Measurements from ENCODE around the gene KIF26B.
"Not testable (repeated sequence)": the region's sequence is repeated elsewhere in the genome, so short reads cannot be mapped to it uniquely, and the experiment has no call there.

The KIF26B gene

DNA sequence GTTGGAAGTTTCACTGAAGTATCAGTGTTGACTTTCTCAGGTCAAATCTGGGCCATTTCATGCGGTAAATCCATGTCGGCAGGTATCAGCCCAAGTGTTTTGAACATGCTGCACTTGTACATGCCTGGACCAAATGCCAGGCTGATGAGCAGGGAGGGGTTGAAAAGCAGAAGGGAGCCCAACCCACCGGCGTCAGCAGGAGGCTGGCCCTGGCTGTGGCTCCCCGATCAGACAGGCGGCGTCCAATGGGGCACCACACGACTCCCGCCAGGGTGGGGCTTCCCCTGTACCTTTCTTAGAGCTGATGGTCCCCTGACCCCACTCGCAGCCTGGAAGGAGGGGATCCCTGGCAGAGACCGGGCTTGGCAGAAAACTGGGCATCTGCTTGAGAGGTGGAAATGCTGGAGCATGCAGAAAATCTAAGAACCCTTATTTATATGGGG, 540.0 kb downstream of the KIF26B start:
- Histone ChIP-seq H3K27me3 (ENCODE audit: insufficient read depth, low read length, poor library complexity) (no peaks in the 10 kb centered on the region), H2AFZ (ENCODE audit: low read depth, low read length) (no peak overlapping the region), H3K4me3 (ENCODE audit: low read depth in 1 of 2, low read length in 2 of 2) (no peak overlapping the region), H3K4me2 (ENCODE audit: insufficient read depth, low read length) (no peak overlapping the region), H3K9ac (ENCODE audit: low read depth, low read length) (no peak overlapping the region), H3K79me2 (ENCODE audit: insufficient read depth, low read length) (no peaks in the 10 kb centered on the region), H3K4me1 (ENCODE audit: insufficient read depth, low read length) (no peaks in the 10 kb centered on the region), H3K27ac (ENCODE audit: low read length) (no peak overlapping the region), H3K36me3 (ENCODE audit: insufficient read depth, low read length) (no peaks in the 10 kb centered on the region), H3K9me3 (ENCODE audit: insufficient read depth, low read length, severe bottlenecking) (no peaks in the 10 kb centered on the region), H4K20me1 (ENCODE audit: insufficient read depth, low read length) (no peaks in the 10 kb centered on the region)
- DNase-seq: no peak
- TF ChIP-seq CTCF (IDR thresholded peaks at IDR 0.05; ENCODE audit: borderline replicate concordance, extremely low read depth, low read length, poor library complexity, severe bottlenecking) (no peak), EZH2 (IDR thresholded peaks at IDR 0.05; ENCODE audit: borderline replicate concordance, low read depth, low read length, severe bottlenecking) (no peak)
- ATAC-seq (ENCODE audit: insufficient read depth, low read depth): no peak

DNA sequence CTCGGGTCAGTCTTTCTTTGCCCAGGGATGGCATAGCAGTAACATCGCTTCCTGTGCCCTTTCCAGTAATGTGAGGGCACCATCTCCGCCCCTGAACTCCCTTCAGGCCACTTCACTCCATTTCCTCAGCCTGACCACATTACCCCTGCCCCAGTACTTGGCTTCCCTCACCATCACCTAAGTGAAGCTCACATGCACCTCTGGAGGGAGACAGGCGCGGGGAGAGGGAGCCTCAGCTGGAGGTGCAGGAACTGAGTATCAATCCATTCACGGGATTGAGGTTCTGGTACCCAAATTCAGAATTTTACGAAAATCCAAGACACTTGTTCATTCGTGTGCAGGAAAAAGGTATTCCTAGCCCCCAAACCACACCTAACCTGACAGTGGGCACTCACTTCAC, 540.4 kb downstream of the KIF26B start:
- ATAC-seq (ENCODE audit: insufficient read depth, low read depth) (no peak), DNase-seq (no peak)
- no peak overlapping the region for H3K4me2 ChIP-seq (ENCODE audit: insufficient read depth, low read length)
- H3K9me3 ChIP-seq (ENCODE audit: insufficient read depth, low read length, severe bottlenecking): no peaks in the 10 kb centered on the region
- no peaks in the 10 kb centered on the region for H3K79me2 ChIP-seq (ENCODE audit: insufficient read depth, low read length)
- no peaks in the 10 kb centered on the region for H3K27me3 ChIP-seq (ENCODE audit: insufficient read depth, low read length, poor library complexity)
- no peaks in the 10 kb centered on the region for H4K20me1 ChIP-seq (ENCODE audit: insufficient read depth, low read length)
- H3K4me1 ChIP-seq (ENCODE audit: insufficient read depth, low read length): no peaks in the 10 kb centered on the region
- H3K27ac ChIP-seq (ENCODE audit: low read length): no peak overlapping the region
- TF ChIP-seq CTCF (IDR thresholded peaks at IDR 0.05; ENCODE audit: borderline replicate concordance, extremely low read depth, low read length, poor library complexity, severe bottlenecking) (no peak), EZH2 (IDR thresholded peaks at IDR 0.05; ENCODE audit: borderline replicate concordance, low read depth, low read length, severe bottlenecking) (no peak)
- no peak overlapping the region for H3K4me3 ChIP-seq (ENCODE audit: low read depth in 1 of 2, low read length in 2 of 2)
- H3K36me3 ChIP-seq (ENCODE audit: insufficient read depth, low read length): no peaks in the 10 kb centered on the region
- H3K9ac ChIP-seq (ENCODE audit: low read depth, low read length): no peak overlapping the region
- no peak overlapping the region for H2AFZ ChIP-seq (ENCODE audit: low read depth, low read length)

GRCh38 chr1:245695701-245696100, 540.9 kb downstream of the KIF26B start:
- H3K4me1 ChIP-seq (ENCODE audit: insufficient read depth, low read length); ATAC-seq (ENCODE audit: insufficient read depth, low read depth); H3K4me2 ChIP-seq (ENCODE audit: insufficient read depth, low read length); H3K4me3 ChIP-seq (ENCODE audit: low read depth in 1 of 2, low read length in 2 of 2); H3K9ac ChIP-seq (ENCODE audit: low read depth, low read length); H2AFZ ChIP-seq (ENCODE audit: low read depth, low read length); H3K9me3 ChIP-seq (ENCODE audit: insufficient read depth, low read length, severe bottlenecking); DNase-seq; H3K27ac ChIP-seq (ENCODE audit: low read length); H3K36me3 ChIP-seq (ENCODE audit: insufficient read depth, low read length); H4K20me1 ChIP-seq (ENCODE audit: insufficient read depth, low read length); H3K27me3 ChIP-seq (ENCODE audit: insufficient read depth, low read length, poor library complexity); H3K79me2 ChIP-seq (ENCODE audit: insufficient read depth, low read length): not testable (repeated sequence)

DNA sequence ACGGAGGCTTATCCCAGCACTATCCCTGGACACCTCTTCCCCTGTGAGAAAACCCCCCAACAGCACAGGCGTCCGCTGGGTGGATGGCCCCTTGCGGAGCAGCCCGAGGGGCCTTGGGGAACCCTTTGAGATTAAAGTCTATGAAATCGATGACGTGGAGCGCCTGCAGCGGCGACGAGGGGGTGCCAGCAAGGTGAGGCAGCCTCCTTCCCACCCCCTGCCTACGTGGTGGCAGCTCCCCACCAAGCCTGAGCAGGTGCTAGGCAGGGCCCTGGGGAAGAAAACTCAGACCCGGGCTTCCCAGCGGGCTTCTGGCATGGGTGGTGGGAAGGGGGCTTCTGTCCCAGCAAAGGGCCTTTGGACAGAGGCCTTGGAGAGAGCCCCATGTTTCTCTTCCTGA, 543.3 kb downstream of the KIF26B start:
- no peak for TF ChIP-seq CTCF (IDR thresholded peaks at IDR 0.05; ENCODE audit: borderline replicate concordance, extremely low read depth, low read length, poor library complexity, severe bottlenecking)
- TF ChIP-seq EZH2 (IDR thresholded peaks at IDR 0.05; ENCODE audit: borderline replicate concordance, low read depth, low read length, severe bottlenecking): no peak
- no peak overlapping the region for H3K27ac ChIP-seq (ENCODE audit: low read length)
- no peaks in the 10 kb centered on the region; the same call in 1 of the 2 replicates for H4K20me1 ChIP-seq (ENCODE audit: insufficient read depth, low read length)
- no peaks in the 10 kb centered on the region for H3K79me2 ChIP-seq (ENCODE audit: insufficient read depth, low read length)
- ATAC-seq (ENCODE audit: insufficient read depth, low read depth) (no peak), DNase-seq (no peak)
- H2AFZ ChIP-seq (ENCODE audit: low read depth, low read length): no peak overlapping the region
- no peaks in the 10 kb centered on the region for H3K27me3 ChIP-seq (ENCODE audit: insufficient read depth, low read length, poor library complexity)
- H3K4me2 ChIP-seq (ENCODE audit: insufficient read depth, low read length): no peak overlapping the region
- H3K9ac ChIP-seq (ENCODE audit: low read depth, low read length): no peak overlapping the region
- H3K4me3 ChIP-seq (ENCODE audit: low read depth in 1 of 2, low read length in 2 of 2): no peak overlapping the region
- no peaks in the 10 kb centered on the region for H3K4me1 ChIP-seq (ENCODE audit: insufficient read depth, low read length)
- H3K36me3 ChIP-seq (ENCODE audit: insufficient read depth, low read length): no peaks in the 10 kb centered on the region
- no peaks in the 10 kb centered on the region for H3K9me3 ChIP-seq (ENCODE audit: insufficient read depth, low read length, severe bottlenecking)

Measured in DND-41 (cell line).